ENCODE results near the gene LEFTY1.

- no peak for TF ChIP-seq CTCF (IDR thresholded peaks at IDR 0.05; ENCODE audit: low read depth, low read length)
- no peak for TF ChIP-seq EZH2phosphoT487 (IDR thresholded peaks at IDR 0.05; ENCODE audit: low read depth)
These were observed 6.0 kb downstream of the LEFTY1 start for GRCh38 chr1:225882694-225883615.
